ENCODE data around the gene ANXA1. TPM values are rescaled to one million over a fixed set of nuclear protein-coding genes. Genes with fewer than 3 reads are reported as not detected.

The ANXA1 gene
- total RNA-seq, 1 donor from 2014 or later, result 1,561 TPM

- no peak for TF ChIP-seq CTCF (IDR thresholded peaks at IDR 0.05; ENCODE audit: insufficient read depth, low read length, severe bottlenecking)
Observed at GRCh38 chr9:73138516-73138915, 13.1 kb upstream of the ANXA1 start.

DNA sequence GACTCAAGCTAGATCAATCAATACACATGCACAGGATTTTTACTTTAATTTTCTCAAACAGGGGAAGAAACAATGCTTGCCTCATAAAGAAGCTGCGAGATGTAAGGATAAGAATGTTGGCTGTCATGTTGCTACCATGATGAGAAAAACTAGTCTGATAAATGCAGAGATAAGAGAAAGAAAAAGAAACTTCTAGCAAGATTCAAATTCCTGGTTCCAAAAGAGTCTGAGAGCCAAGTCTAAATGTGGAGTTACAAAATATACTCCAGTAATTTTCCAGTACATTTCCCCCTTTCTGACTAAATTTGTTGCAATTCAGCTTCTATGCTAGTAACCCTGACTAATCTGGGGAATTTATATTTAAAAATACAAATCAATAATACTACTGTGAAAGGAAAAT is 10.4 kb upstream of the ANXA1 start:
- no peak overlapping the region for H3K4me3 ChIP-seq (ENCODE audit: low read depth, low read length)
- TF ChIP-seq CTCF (IDR thresholded peaks at IDR 0.05; ENCODE audit: insufficient read depth, low read length, severe bottlenecking), result no peak
- DNase-seq (ENCODE audit: low read depth), result no peak
- no peaks in the 10 kb centered on the region for H3K27me3 ChIP-seq (ENCODE audit: control insufficient read depth, insufficient read depth, low read length)
- H3K36me3 ChIP-seq (ENCODE audit: control insufficient read depth, insufficient read depth, low read length), result no peaks in the 10 kb centered on the region
- no peak for FAIRE-seq

More at GRCh38 chr9:73138516-73138915, 13.1 kb upstream of the ANXA1 start:
- no peaks in the 10 kb centered on the region for H3K27me3 ChIP-seq (ENCODE audit: control insufficient read depth, insufficient read depth, low read length)
- no peak for FAIRE-seq
- H3K4me3 ChIP-seq (ENCODE audit: low read depth, low read length), result no peak overlapping the region
- no peaks in the 10 kb centered on the region for H3K36me3 ChIP-seq (ENCODE audit: control insufficient read depth, insufficient read depth, low read length)
- DNase-seq (ENCODE audit: low read depth), result no peak

DNA sequence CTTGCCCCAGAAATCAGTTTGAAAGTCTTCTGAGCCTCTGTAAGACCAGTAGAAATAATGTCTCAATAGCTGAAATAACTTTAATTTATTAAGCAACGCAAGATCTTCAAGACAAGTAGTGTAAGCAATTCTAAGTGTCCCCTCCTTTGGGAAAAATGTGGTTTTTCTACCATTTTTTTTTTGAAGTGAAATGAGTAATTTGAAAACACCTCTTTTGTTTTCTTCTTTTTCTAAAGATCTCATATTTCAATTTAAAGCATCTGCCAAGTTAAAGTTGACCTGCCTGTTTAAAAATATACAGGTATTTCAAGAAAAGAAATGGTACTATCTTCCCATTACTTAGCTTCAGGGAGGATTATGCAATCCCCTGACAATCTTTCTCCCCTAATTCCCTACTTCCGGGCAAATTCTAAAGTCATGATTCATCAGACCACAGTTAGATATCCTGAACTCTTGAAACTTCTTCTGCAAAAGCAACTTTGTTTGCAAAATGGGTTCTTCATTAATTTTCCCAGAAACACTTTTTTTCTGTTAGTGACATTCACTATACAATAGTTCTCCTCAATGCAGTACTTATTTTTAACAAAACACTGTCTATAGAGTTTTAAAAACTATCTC is 7.8 kb upstream of the ANXA1 start:
- Histone ChIP-seq H3K27me3 (ENCODE audit: control insufficient read depth, insufficient read depth, low read length) (no peaks in the 10 kb centered on the region), H3K36me3 (ENCODE audit: control insufficient read depth, insufficient read depth, low read length) (no peaks in the 10 kb centered on the region), H3K4me3 (ENCODE audit: low read depth, low read length) (no peak overlapping the region)
- FAIRE-seq, result no peak
- DNase-seq (ENCODE audit: low read depth), result peak; percentile 93
- TF ChIP-seq CTCF (IDR thresholded peaks at IDR 0.05; ENCODE audit: insufficient read depth, low read length, severe bottlenecking), result no peak

- H3K36me3 ChIP-seq (ENCODE audit: control insufficient read depth, insufficient read depth, low read length), result no peaks in the 10 kb centered on the region
- DNase-seq (ENCODE audit: low read depth), result no peak
- no peaks in the 10 kb centered on the region for H3K27me3 ChIP-seq (ENCODE audit: control insufficient read depth, insufficient read depth, low read length)
- FAIRE-seq, result no peak
- no peak for TF ChIP-seq CTCF (IDR thresholded peaks at IDR 0.05; ENCODE audit: insufficient read depth, low read length, severe bottlenecking)
- no peak overlapping the region for H3K4me3 ChIP-seq (ENCODE audit: low read depth, low read length)
Observed at GRCh38 chr9:73146111-73146815, 5.4 kb upstream of the ANXA1 start.

- H3K4me3 ChIP-seq (ENCODE audit: low read depth, low read length), result no peak overlapping the region
- TF ChIP-seq CTCF (IDR thresholded peaks at IDR 0.05; ENCODE audit: insufficient read depth, low read length, severe bottlenecking), result no peak
- FAIRE-seq (no peak), DNase-seq (ENCODE audit: low read depth) (peak; percentile 89)
- H3K27me3 ChIP-seq (ENCODE audit: control insufficient read depth, insufficient read depth, low read length), result no peaks in the 10 kb centered on the region
- no peaks in the 10 kb centered on the region for H3K36me3 ChIP-seq (ENCODE audit: control insufficient read depth, insufficient read depth, low read length)
Observed at GRCh38 chr9:73148447-73148937, 3.2 kb upstream of the ANXA1 start.
